Measurements from ENCODE around the gene TMC1. TPM values are rescaled to one million over a fixed set of nuclear protein-coding genes. Genes with fewer than 3 reads are reported as not detected.

The TMC1 gene
- total and polyA plus RNA-seq, 2 experiments from 2014 or later, result not detected

GRCh38 chr9:72552356-72552755 is 30.9 kb downstream of the TMC1 start:
- no peaks in the 10 kb centered on the region for H3K27me3 ChIP-seq
- no peaks in the 10 kb centered on the region for H3K9me3 ChIP-seq (ENCODE audit: low read depth)
- TF ChIP-seq CTCF (IDR thresholded peaks at IDR 0.05; ENCODE audit: low read depth, low read length), result no peak
- H3K4me3 ChIP-seq, result no peak overlapping the region
- H3K4me1 ChIP-seq (ENCODE audit: low read depth), result no peaks in the 10 kb centered on the region
- no peaks in the 10 kb centered on the region for H3K36me3 ChIP-seq
- no peak overlapping the region for H3K27ac ChIP-seq
- DNase-seq (ENCODE audit: low read depth in 1 of 2, low spot score in 1 of 2), result no peak

- no peaks in the 10 kb centered on the region for H3K36me3 ChIP-seq
- no peaks in the 10 kb centered on the region for H3K9me3 ChIP-seq (ENCODE audit: low read depth)
- no peaks in the 10 kb centered on the region for H3K27me3 ChIP-seq
- DNase-seq (ENCODE audit: low read depth in 1 of 2, low spot score in 1 of 2), result peak in 1 of 2 donors; percentile 89
- no peak overlapping the region for H3K4me3 ChIP-seq
- H3K27ac ChIP-seq, result no peak overlapping the region
- TF ChIP-seq CTCF (IDR thresholded peaks at IDR 0.05; ENCODE audit: low read depth, low read length), result no peak
- H3K4me1 ChIP-seq (ENCODE audit: low read depth), result no peaks in the 10 kb centered on the region
Measured at GRCh38 chr9:72554221-72554641, 32.8 kb downstream of the TMC1 start.

- no peaks in the 10 kb centered on the region for H3K9me3 ChIP-seq (ENCODE audit: low read depth)
- H3K36me3 ChIP-seq, result no peaks in the 10 kb centered on the region
- DNase-seq (ENCODE audit: low read depth in 1 of 2, low spot score in 1 of 2), result peak in 1 of 2 donors; percentile 78
- H3K27ac ChIP-seq, result no peak overlapping the region
- H3K4me1 ChIP-seq (ENCODE audit: low read depth), result no peaks in the 10 kb centered on the region
- no peak for TF ChIP-seq CTCF (IDR thresholded peaks at IDR 0.05; ENCODE audit: low read depth, low read length)
- H3K4me3 ChIP-seq, result no peak overlapping the region
- no peaks in the 10 kb centered on the region for H3K27me3 ChIP-seq
Measured at GRCh38 chr9:72557549-72557948, 36.1 kb downstream of the TMC1 start.

GRCh38 chr9:72560086-72560485 is 38.7 kb downstream of the TMC1 start:
- no peaks in the 10 kb centered on the region for H3K4me1 ChIP-seq (ENCODE audit: low read depth)
- no peak overlapping the region for H3K27ac ChIP-seq
- H3K4me3 ChIP-seq, result no peak overlapping the region
- TF ChIP-seq CTCF (IDR thresholded peaks at IDR 0.05; ENCODE audit: low read depth, low read length), result no peak
- H3K36me3 ChIP-seq, result no peaks in the 10 kb centered on the region
- no peaks in the 10 kb centered on the region for H3K9me3 ChIP-seq (ENCODE audit: low read depth)
- no peak for DNase-seq (ENCODE audit: low read depth in 1 of 2, low spot score in 1 of 2)
- no peaks in the 10 kb centered on the region for H3K27me3 ChIP-seq

GRCh38 chr9:72563806-72564205 is 42.4 kb downstream of the TMC1 start:
- no peaks in the 10 kb centered on the region for H3K9me3 ChIP-seq (ENCODE audit: low read depth)
- TF ChIP-seq CTCF (IDR thresholded peaks at IDR 0.05; ENCODE audit: low read depth, low read length), result no peak

More at GRCh38 chr9:72563806-72564205, 42.4 kb downstream of the TMC1 start:
- Histone ChIP-seq H3K36me3 (no peaks in the 10 kb centered on the region), H3K27me3 (no peaks in the 10 kb centered on the region), H3K4me3 (no peak overlapping the region), H3K4me1 (ENCODE audit: low read depth) (no peaks in the 10 kb centered on the region), H3K27ac (no peak overlapping the region)
- DNase-seq (ENCODE audit: low read depth in 1 of 2, low spot score in 1 of 2), result no peak

All from cardiac muscle cell (in vitro differentiated cells and primary cell).